ENCODE measurements around the gene MARF1.
A peak's percentile ranks its signal among the peaks of the same experiment; 100 is the strongest.

MARF1 gene

GRCh38 chr16:15644267-15644961 lies 1.5 kb upstream of the MARF1 start:
- no peak for TF ChIP-seq CTCF (IDR thresholded peaks at IDR 0.05; ENCODE audit: low read depth, low read length)
- Histone ChIP-seq H3K9me3 (ENCODE audit: severe bottlenecking) (no peaks in the 10 kb centered on the region), H3K27ac (peak overlapping the region; percentile 99), H3K4me3 (ENCODE audit: low read depth, low read length) (peak overlapping the region; percentile 99), H3K27me3 (ENCODE audit: insufficient read depth, low read depth, severe bottlenecking) (no peaks in the 10 kb centered on the region), H3K36me3 (no peaks in the 10 kb centered on the region; the same call in 1 of the 2 replicates)
- DNase-seq, result peak; percentile 65

GRCh38 chr16:15643946-15644250 lies 944 bp upstream of the MARF1 start:
- Histone ChIP-seq H3K4me3 (ENCODE audit: low read depth, low read length) (peak overlapping the region; percentile 99), H3K9me3 (ENCODE audit: severe bottlenecking) (no peaks in the 10 kb centered on the region), H3K27ac (peak overlapping the region; percentile 99), H3K36me3 (peaks cover 5% of the 10 kb centered on the region), H3K27me3 (ENCODE audit: insufficient read depth, low read depth, severe bottlenecking) (no peaks in the 10 kb centered on the region)
- DNase-seq, result no peak
- TF ChIP-seq CTCF (IDR thresholded peaks at IDR 0.05; ENCODE audit: low read depth, low read length), result no peak

- peak; percentile 77 for DNase-seq
Measured at GRCh38 chr16:15642557-15643047, 352 bp downstream of the MARF1 start.

GRCh38 chr16:15641753-15642556 lies 999 bp downstream of the MARF1 start:
- Histone ChIP-seq H3K27ac (peak overlapping the region; percentile 99), H3K9me3 (ENCODE audit: severe bottlenecking) (no peaks in the 10 kb centered on the region), H3K36me3 (peaks cover 24% of the 10 kb centered on the region), H3K4me3 (ENCODE audit: low read depth, low read length) (peak overlapping the region; percentile 99), H3K27me3 (ENCODE audit: insufficient read depth, low read depth, severe bottlenecking) (no peaks in the 10 kb centered on the region)
- DNase-seq, result no peak
- TF ChIP-seq CTCF (IDR thresholded peaks at IDR 0.05; ENCODE audit: low read depth, low read length), result no peak

More at GRCh38 chr16:15642557-15643047, 352 bp downstream of the MARF1 start:
- H3K27ac ChIP-seq, result peak overlapping the region; percentile 99
- H3K9me3 ChIP-seq (ENCODE audit: severe bottlenecking), result no peaks in the 10 kb centered on the region
- peak overlapping the region; percentile 99 for H3K4me3 ChIP-seq (ENCODE audit: low read depth, low read length)
- H3K27me3 ChIP-seq (ENCODE audit: insufficient read depth, low read depth, severe bottlenecking), result no peaks in the 10 kb centered on the region
- peak; percentile 37 for TF ChIP-seq CTCF (IDR thresholded peaks at IDR 0.05; ENCODE audit: low read depth, low read length)
- H3K36me3 ChIP-seq, result peaks cover 18% of the 10 kb centered on the region

- no peaks in the 10 kb centered on the region for H3K9me3 ChIP-seq (ENCODE audit: severe bottlenecking)
- no peak for TF ChIP-seq CTCF (IDR thresholded peaks at IDR 0.05; ENCODE audit: low read depth, low read length)
- no peaks in the 10 kb centered on the region for H3K27me3 ChIP-seq (ENCODE audit: insufficient read depth, low read depth, severe bottlenecking)
- H3K36me3 ChIP-seq, result peaks cover 34% of the 10 kb centered on the region
- no peak overlapping the region for H3K27ac ChIP-seq
- H3K4me3 ChIP-seq (ENCODE audit: low read depth, low read length), result no peak overlapping the region
- DNase-seq, result no peak
Measured at GRCh38 chr16:15640966-15641365, 2.0 kb downstream of the MARF1 start.

Measured in WERI-Rb-1 (cell line).